ENCODE data around the gene CD164L2.

CD164L2 gene

DNA sequence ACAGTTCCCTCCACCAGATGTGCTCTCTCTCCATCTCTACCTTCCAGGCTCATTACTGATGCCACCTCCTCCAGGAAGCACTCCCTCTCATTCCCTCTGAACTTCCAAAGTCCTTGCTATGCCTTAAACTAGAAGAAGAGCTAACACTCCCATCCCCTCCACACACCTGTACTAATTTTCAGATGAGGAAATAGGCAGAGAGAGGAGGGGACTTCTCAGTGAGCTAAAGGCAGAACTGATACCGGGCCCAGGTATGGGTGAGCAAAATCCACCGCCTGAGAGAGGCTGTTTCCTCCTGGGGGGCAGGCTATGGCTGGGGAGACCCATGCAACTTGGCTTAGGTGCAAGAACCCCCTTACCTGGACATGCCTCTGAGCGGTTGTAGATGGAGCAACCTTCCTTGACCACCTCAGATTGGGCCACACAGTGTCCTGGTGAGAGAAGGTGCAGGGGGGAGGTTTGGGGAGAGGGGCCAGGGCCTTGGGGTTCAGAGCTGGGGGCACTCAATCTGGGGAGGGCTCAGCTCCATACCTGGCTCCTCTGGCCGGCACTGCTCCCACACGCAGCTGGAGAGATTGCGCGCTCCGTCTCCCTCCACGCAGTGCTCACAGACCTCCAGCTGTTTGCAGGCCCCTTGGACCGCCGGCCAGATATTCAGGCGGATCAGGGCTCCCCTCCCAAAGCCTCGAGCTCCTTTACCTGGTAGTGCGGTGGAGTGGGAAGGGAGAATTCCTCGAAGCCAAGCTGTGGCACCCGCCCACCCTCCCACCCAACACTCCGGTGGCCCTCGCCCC, 967 bp downstream of the CD164L2 start:
- DNase-seq, result no peak

DNA sequence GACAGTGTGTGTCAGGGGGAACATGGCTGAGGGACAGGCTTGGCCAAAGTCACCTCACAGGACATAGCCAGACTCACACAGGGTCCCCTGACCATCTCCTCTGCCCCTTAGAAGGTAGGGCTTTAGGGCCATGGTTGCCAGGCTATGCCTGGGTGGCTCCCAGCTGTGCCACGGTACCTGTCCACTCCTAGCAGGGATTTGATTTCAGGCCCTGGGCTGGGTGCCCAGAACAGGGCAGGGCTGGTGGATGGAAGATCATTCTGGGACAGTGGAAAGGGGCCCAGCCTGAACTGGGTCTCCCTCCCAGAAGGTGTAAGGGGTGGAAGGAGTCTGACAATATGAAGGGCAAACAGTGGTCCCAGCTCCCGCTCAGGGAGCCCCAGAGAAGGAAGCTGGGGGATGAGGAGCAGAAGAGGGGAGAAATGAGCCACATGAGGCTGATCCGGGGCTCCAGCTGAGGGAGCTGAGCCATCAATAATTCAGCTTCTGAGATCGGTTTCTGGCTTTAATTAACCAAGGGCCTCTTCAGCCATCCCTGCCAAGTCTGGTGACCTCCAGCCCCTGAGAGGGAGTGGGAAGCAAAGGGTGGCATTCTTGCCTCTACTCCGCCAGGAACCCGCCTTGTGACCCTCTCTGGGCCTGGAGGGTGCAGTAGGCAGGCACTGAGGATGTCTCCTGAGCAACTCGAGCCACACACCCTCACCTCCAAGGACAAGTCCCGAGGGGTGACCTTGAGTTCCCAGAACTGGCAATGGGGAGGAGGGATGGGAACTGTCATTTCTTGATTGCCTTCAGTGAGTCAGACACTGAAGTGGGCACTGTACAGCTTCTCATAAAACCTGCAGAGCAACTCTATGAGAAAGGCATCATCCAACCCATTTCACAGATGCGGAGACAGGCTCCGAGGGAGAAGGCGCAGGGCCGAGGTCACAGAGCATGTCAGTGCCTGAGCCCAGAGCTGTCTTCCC, 2.1 kb downstream of the CD164L2 start:
- no peak for DNase-seq

DNA sequence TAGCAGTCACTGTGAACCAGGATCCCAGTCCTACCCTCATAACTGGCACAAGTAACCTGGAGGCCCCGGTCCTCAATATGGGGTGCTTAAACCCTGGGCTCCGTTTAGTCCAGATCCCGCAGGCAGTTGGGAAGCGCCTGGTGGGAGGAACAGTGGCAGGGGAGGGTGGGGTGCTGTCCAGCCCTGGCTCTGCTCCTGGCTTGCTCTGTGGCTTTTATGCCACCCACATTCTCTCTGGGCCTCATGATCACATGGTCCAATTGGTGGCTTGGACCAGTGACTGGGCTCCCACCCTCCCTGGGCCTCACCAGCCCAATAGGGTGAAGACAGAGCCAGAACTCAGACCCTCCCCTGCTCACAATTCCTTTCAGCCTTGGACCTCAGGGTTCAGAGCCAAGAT, 2.9 kb downstream of the CD164L2 start:
- no peak for DNase-seq

DNA sequence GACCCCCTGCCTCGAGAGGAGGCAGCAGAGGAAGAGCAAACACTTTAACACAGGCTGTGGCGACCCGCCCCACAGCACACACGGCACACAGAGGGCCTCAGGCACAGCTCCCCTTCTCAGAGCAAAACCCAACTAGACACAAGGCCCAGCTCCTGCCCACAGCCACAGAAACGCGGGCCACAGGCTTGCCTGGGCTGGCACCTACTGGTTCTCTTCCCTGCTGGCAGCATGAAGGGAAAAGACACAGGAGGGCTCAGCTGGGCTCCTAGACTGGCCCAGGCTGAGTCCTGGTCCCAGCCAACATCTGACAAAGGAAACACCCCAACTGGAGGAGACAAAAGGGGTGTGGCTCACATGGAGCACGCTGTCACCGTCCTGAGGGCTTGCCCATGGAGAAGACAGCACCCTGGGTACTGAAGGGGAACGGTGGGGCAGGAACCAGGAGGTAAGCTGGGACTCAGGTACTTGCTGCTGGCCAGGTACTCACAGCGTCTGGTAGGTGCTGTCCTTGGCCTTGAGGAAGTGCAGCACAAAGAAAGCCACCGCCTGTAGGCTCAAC, 3.5 kb downstream of the CD164L2 start:
- DNase-seq, result no peak

DNA sequence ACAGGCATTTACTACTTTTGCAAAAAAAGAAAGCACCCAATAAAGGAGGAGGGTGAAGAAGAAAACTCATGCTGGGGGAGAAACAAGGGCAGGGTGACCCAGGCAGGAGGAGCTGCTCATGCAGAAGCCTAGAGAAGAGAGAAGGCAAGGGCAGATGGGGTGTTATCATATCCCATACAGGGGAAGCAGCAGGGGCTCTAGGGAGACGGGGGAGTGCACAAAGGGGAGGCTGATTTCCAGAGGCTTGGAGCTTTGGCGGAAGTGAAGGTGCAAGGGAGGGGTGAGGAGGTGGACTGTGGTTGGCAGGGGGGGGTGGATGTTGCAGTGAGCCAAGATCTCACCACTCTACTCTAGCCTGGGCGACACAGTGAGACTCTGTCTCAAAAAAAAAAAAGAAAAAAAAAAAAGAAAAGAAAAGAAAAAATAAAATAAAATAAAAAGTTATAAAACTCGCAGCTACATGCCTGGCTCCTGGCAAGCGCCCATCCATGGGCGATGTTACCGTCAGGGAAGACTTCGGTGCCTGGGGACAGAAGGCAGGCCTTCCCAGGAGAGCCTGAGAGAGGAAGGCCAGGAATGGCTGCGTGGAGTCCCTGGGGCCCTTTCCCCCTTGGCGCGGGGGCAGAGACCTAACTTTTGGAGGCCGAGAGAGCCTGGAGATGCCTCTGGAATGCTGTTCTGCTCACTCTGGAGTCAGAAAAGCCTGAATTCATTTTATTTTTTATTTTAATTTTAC, 5.2 kb downstream of the CD164L2 start:
- no peak for DNase-seq

DNA sequence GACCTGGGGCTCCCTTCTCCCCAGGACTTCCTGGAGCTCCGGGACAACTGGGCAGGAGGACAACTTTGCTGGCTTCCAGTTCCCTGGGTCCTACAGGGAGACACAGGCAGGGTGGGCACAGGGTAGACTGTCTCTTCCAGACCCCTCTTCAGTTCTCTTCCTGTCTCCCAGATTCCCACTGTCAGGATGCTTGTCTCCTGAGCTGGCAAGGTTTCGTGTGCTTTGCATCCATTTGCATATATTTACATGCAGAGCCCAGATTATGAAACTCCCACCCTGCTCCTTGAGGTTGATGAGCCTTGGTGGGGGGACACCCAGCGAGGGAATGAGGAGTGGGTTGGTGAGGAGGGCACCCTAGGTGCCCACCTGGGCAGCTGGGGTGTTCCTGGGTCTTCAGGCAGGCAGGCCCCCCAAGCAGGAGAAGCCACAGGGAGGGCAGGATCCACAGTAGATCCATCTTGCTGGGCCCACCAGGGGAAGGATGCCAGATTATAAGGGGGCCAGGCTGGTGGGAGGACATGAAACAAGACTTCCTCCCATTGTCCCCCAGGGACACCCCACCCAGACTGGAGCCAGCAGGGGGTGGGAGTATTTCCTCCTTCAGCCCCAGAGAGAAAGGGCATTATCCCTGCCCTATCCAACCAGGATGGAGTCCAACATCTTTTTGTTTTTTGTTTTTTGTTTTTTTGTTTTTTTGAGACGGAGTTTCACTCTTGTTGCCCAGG, 8.6 kb downstream of the CD164L2 start, which contains the start of gene FCN3:
Gene FCN3 (minus strand): TSS at position 463 of the 725 bp plus-strand sequence. CDS start 6 bp downstream, at position 457.
- DNase-seq, result no peak

DNA sequence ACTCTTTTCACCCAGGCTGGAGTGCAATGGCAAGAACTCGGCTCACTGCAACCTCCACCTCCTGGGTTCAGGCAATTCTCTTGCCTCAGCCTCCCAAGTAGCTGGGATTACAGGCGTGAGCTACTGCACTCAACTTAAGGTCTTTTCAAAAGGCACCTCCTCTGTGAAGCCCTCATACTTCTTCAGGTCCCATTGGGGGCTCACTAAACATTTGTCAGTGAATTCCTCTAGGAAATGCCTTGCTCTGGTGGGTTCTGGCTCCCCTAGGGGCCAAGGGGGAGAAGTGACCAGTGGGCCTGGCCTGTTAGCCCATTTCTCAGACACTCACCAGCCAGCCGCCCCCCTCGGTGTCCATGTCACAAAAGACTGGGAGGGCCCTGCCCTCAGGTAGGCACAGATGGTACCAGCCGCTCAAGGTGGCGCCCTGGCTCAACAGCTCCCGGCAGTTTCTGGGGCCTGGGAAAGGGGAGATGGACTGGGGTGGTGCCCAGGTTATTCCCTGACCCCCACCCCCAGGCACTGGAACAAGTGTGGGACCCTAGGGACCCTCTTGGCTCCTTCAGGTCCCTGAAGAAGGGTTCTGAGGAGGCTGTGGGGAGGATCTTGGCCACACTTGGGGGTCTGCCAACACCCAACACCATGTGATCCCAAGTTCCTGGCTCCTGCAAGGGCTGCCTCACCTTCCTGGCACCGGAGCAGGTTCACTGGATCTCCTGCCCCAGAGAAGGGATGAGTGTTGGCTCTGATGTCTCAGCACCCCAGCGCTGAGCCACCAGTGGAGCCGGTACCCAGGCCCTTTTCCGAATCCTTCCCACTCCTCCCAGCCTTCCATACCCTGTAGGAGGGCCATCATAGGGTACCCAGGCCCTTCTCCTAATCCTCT, 10.1 kb downstream of the CD164L2 start:
- DNase-seq, result no peak

DNA sequence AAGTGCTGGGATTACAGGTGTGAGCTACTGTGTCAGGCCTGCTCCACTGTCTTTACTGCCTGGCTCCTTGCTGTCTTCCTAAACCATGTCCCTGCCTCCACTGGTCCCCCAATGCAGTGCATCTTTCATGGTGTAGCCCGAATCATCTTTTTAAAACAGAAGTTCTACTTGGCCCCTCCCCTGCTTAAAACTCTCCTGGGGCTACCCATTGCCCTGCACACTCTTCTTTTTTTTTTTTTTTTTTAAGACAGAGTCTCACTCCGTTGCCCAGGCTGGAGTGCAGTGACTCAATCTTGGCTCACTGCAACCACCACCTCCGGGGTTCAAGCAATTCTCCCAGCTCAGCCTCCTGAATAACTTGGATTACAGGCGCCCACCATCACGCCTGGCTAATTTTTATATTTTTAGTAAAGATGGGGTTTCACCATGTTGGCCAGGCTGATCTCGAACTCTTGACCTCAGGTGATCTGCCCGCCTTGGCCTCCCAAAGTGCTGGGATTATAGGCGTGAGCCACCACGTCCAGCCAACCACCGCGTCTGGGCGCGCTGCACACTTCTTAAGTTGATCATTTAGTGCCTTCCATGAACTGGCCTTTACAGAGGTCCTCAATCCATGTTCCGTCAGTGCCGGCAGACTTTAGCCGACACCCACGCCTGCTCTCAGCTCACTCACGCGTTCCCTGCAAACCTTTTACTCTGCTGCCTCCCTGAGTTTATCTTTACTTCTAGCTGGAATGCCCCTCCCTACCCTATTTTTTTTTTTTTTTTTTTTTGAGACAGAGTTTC, 10.9 kb downstream of the CD164L2 start:
- DNase-seq, result no peak

DNA sequence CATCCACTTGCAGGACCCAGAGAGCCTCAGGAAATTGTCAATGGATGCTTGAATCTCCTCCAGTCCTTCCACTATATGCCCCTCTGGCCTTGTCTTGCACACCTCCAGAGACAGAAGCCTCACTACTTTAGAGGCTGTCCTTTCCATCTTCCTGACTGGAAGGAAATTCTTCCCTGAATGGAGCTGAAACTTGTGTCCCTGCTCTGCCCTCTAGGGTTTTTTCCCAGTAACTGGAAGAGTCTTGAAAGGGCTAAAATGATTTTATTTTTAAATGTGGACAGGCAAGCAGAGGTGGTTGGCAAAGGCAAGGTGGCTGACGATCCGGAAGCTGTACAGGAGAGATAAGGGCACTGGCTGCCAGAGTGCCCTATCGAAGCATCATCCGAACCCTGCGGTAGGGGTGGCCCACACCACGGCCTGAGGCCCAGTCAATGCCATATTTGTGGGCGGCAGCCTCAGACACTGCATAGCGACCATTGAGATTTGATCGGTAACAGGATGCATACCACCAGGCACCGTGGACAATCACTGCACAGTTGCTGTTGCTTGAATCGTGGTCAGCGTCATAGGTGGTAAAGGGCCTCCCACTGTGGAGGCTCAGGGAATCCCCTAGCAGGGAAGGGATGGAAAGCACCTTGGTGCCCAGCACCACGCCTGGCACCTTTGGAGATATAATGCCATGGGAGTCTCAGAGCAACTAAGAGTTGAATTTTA, 14.1 kb downstream of the CD164L2 start:
- no peak for DNase-seq

DNA sequence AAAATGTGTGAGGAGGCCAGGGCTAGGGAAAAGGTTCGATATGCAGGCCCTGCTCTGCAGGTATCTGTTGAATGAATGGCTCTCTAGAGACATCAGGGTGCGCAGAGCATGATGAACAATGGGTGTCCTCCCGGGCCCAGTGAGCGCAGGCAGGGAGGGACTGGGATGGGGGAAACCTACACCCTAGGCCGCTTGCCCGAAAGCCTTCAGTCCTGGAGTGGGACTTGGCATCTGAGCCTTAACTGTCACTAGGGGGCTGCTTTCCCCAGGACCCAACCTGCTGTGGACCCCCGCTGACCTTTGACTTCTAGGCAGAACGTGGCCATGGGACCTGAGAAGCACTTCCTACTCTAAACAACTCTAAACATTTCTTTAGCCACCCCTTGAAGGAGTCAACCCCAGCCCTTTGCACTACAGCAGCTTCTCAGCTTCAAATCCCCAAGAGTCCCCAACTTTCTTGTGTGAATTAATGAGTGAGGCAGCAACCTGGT, 15.9 kb downstream of the CD164L2 start:
- no peak for DNase-seq

DNA sequence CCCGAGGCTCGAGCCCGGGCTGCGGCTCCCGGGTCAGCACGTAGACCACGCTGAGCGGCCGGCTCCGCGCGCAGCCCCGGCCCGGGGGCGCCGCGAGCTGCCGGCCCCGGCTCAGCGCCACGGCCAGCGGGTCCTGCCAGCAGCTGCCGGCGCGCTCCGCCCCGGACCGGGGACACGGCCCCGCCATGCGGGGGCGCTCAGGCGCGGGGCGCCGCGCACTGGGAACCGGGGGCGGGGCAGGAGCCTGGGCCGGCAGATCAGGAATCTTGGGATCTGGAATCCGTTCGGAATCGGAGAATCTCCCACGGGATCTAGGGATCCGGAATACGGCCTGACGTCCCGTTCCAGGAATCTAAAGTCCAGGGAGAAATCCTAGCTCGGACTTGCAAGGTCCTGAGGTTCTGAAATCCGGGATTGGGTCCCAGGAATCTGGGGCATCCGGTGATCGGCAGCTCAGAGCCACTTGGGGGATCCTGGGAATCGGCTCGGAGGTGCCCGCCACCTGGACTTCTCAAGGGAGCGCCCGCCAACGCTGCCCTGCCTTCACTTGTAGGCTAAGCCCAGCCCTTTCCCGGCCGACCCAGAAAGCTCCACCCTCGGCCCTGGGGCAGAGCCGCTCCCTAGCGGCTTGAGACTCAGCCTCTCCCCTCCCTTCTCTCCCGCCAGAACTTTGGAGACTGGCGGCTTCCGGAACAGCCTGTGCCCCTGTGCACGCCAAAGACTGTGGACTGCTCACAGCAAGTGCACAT, 16.5 kb downstream of the CD164L2 start, which contains the start of gene MAP3K6:
Gene MAP3K6 (minus strand): TSS at position 551 of the 749 bp plus-strand sequence. CDS start 364 bp downstream, at position 187.
- DNase-seq, result peak; percentile 55

DNA sequence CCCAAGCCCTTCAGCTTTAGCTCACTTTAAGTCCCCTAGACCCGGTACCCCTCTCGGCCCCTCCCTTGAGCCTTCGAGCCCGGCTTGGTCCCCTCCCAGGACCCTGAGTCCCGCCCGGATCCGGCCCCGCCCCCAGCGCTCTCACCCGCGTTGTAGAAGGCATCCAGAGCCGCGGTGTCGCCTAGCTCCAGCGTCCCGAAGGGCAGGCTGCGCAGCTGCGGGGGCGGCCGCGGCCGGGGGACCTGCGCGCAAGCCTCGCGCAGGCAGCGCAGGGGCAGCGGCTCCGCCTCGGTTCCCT, 17.1 kb downstream of the CD164L2 start:
- DNase-seq, result peak; percentile 71

DNA sequence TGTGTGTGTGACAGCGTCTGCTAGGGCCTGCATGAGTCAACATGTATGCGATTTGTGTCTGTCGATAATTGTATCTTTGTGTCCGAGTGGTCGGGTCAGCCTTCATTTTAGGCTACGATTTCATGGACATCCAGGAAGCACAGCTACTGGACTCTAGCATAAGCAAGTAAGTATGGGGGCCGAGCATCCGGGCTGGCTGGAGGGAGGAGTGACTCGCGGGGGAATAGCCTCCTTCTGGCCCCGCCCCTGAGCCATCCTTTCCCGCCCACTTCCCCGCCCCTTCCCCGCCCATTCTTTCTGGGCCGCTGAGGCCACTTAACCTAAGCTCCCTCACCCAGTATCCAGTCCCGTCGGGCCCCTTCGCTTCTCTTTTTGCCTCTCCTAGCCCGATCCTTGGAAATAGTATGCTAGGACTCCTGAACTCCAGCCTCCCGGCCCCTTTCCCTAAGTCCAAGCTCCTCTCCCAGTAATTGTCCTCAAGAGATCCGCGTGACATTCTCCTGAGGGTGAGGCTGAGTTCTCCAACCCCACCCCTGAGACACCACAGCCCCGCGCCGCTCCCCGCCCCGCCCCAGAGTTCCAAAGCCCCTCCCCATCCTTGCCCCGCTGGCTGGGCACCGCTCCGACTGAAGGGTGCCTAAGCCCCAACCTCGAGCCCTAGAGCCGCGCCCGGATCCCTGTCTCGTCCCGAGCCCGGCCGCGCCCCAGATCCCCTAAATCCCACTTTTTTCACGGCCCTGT, 17.6 kb downstream of the CD164L2 start:
- peak; percentile 71 for DNase-seq

DNA sequence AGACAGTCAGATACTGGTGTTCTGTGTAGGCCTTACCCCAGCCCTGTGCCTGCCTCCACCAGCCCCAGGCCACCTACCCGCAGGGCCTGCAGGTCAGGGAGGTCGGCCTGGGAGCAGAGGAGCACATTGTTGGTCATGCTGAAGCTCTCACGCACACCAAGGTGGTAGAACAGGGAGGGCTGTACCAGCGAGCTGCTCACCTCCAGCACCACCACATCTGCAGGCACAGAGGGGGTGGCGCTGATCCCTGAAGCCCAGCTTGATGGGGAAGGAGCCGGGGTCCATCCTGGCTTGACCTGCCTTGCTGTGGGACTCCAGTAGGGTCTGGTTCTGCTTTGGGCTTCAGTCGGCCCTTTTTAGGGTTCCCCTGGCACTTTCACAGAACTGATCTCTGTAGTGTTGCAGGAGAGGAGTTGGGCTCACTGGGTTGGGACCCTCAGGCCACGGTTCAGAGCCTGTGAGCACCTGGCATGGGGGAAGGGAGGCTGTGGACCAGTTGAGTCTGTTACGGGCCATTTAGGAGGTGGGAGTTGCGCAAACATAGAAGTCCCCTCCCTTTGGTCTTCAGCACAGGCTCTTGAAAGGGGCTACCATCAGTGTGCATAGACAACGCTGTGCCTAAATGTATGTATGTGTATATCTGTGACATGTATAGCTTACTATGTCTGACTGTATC, 18.3 kb downstream of the CD164L2 start:
- no peak for DNase-seq

DNA sequence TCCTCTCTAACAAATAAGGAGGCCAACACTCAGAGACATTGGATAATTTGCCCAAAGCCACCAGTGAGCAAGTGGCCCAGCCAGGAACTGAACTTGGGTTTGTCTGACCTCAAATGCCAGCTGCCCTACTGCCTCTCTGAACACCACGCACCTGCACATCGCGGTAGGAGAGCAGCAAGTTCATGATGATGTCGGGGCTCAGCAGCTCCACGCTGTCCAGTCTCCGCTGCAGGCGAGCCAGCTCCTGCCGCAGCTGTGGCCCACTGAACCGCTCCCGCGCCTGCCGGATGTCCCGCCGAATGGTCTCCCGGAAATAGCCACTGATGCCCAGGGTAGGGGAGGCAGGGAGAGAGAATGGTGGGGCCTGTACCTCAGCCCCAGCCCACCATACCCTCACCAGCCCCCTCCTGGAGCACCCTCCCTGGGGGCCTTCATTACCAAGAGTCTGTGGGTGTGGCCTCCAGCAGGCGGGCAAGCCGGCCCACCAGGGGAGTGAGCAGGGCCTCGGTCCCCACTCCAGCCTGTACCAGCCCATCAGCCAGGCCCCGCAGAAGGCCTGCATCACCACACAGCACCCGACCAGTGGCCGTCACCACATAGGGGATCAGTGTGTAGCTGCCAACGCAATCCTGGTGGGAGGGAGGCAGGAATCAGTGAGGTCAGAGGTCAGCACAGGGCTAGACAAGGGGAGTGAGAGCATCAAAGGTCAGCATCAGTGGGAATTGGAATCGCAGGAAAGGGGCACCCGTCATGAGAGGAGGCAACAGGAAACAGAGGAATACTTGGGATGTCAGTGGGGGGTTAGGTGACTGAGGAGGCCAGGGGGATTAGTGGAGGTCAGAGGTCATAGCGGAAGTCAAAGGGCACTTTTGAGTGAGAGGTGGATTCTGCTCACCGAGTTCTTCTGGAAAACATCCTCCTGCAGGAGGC, 19.1 kb downstream of the CD164L2 start:
- no peak for DNase-seq

DNA sequence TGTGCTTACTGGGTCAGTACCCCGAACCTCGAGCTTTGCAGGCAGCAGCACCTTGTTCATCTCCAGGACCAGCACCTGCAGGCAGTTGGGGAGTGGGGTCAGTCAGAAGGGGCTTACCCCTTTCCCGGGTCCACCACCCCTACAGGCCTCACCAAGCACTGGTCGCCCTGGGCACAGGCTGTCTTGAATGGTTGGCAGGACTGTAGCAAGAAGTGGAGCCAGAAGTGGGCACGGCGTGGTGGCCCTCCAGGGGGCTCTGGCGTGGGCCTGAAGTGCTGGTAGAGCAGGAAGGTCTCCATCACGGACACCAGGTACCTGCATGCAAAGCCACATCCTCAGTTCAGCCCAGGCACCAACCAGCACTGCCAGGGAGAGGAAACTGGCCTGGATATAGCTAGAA, 21.6 kb downstream of the CD164L2 start:
- no peak for DNase-seq

Data from GDM1 (cell line).